ENCODE measurements around the gene PPM1D.
A peak's percentile ranks its signal among the peaks of the same experiment; 100 is the strongest.

Gene PPM1D

DNA sequence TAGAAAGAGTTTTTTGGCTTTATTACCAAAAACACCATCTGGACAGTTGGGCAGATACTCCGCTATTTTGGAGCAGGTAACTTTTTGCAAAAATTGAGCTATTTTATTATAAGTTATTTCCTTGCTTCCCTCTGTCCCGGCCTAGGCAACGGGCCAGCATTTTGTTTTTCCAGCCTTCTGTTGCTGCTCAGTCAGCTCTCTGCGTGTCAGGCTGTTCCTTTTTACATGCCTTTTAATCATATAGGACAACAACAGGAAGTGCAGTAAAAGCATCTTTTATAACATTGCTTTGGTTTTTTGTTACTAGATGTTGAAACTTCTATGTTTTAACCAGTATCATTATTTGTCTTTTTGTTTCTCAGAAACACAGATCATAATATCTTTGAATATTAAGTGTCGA is 30.4 kb downstream of the PPM1D start:
- POLR2A ChIA-PET: interaction anchor here (1.8 kb wide), 1 partner anchor 31 kb away, joined by 8 read pairs; the partner anchor contains the start of gene PPM1D

DNA sequence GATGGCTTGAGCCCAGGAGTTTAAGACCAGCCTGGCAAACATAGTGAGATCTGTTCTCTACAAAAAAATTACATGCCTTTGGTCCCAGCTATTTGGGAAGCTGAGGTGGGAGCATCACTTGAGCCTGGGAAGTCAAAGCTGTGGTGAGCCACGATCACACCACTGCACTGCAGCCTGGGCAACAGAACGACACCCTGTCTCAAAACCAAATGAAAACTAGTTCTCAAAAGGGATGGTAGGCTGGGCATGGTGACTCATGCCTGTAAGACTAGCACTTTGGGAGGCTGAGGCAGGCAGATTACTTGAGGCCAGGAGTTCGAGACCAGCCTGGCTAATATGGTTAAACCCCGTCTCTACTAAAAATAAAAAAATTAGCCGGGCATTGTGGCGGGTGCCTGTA is 31.1 kb downstream of the PPM1D start:
- Histone ChIP-seq H3K4me1 (ENCODE audit: control insufficient read depth, insufficient read depth, low read length) (peaks cover 14% of the 10 kb centered on the region), H3K36me3 (ENCODE audit: control insufficient read depth in 2 of 2, insufficient read depth in 1 of 2, low read length in 2 of 2) (peaks cover 27 to 29% of the 10 kb centered on the region in 2 experiments), H3K27ac (ENCODE audit: extremely low read depth, low read depth, low read length) (no peak overlapping the region), H3K9me3 (ENCODE audit: control insufficient read depth, insufficient read depth, low read depth, low read length) (no peaks in the 10 kb centered on the region), H3K4me3 (ENCODE audit: low read depth, low read length) (no peak overlapping the region)
- CTCF ChIA-PET: interaction anchor here (0.5 to 1.6 kb wide), 4 partner anchors 7 to 88 kb away, joined by 3 to 16 read pairs (median 3); no protein-coding TSS in a partner anchor
- TF ChIP-seq KLF1 (tag by site-specific recombination; IDR thresholded peaks at IDR 0.05) (no peak), ZNF785 (tag by site-specific recombination; IDR thresholded peaks at IDR 0.05) (no peak), ZBTB7A (tag by site-specific recombination; IDR thresholded peaks at IDR 0.05; ENCODE audit: low read depth) (no peak), ZNF549 (tag by site-specific recombination; IDR thresholded peaks at IDR 0.05) (no peak), ZNF223 (tag by site-specific recombination; IDR thresholded peaks at IDR 0.05) (no peak), KLF10 (tag by site-specific recombination; IDR thresholded peaks at IDR 0.05) (no peak), ZNF394 (tag by site-specific recombination; IDR thresholded peaks at IDR 0.05; ENCODE audit: borderline replicate concordance) (no peak), BCL11B (tag by site-specific recombination; IDR thresholded peaks at IDR 0.05; ENCODE audit: low read depth) (no peak)
- TF ChIP-seq, protein P1, sequence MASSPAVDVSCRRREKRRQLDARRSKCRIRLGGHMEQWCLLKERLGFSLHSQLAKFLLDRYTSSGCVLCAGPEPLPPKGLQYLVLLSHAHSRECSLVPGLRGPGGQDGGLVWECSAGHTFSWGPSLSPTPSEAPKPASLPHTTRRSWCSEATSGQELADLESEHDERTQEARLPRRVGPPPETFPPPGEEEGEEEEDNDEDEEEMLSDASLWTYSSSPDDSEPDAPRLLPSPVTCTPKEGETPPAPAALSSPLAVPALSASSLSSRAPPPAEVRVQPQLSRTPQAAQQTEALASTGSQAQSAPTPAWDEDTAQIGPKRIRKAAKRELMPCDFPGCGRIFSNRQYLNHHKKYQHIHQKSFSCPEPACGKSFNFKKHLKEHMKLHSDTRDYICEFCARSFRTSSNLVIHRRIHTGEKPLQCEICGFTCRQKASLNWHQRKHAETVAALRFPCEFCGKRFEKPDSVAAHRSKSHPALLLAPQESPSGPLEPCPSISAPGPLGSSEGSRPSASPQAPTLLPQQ (tag by site-specific recombination; IDR thresholded peaks at IDR 0.05): no peak
- TF ChIP-seq, protein P2, sequence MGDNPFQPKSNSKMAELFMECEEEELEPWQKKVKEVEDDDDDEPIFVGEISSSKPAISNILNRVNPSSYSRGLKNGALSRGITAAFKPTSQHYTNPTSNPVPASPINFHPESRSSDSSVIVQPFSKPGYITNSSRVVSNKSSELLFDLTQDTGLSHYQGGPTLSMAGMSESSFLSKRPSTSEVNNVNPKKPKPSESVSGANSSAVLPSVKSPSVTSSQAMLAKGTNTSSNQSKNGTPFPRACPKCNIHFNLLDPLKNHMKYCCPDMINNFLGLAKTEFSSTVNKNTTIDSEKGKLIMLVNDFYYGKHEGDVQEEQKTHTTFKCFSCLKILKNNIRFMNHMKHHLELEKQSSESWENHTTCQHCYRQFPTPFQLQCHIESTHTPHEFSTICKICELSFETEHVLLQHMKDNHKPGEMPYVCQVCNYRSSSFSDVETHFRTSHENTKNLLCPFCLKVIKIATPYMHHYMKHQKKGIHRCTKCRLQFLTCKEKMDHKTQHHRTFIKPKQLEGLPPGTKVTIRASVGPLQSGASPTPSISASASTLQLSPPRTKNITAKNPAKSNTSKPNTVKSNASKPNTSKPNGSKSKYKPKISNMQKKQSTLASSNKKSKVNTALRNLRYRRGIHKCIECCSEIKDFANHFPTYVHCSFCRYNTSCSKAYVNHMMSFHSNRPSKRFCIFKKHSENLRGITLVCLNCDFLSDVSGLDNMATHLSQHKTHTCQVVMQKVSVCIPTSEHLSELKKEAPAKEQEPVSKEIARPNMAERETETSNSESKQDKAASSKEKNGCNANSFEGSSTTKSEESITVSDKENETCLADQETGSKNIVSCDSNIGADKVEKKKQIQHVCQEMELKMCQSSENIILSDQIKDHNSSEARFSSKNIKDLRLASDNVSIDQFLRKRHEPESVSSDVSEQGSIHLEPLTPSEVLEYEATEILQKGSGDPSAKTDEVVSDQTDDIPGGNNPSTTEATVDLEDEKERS (tag by site-specific recombination; IDR thresholded peaks at IDR 0.05): no peak
- TF ChIP-seq, protein P3, sequence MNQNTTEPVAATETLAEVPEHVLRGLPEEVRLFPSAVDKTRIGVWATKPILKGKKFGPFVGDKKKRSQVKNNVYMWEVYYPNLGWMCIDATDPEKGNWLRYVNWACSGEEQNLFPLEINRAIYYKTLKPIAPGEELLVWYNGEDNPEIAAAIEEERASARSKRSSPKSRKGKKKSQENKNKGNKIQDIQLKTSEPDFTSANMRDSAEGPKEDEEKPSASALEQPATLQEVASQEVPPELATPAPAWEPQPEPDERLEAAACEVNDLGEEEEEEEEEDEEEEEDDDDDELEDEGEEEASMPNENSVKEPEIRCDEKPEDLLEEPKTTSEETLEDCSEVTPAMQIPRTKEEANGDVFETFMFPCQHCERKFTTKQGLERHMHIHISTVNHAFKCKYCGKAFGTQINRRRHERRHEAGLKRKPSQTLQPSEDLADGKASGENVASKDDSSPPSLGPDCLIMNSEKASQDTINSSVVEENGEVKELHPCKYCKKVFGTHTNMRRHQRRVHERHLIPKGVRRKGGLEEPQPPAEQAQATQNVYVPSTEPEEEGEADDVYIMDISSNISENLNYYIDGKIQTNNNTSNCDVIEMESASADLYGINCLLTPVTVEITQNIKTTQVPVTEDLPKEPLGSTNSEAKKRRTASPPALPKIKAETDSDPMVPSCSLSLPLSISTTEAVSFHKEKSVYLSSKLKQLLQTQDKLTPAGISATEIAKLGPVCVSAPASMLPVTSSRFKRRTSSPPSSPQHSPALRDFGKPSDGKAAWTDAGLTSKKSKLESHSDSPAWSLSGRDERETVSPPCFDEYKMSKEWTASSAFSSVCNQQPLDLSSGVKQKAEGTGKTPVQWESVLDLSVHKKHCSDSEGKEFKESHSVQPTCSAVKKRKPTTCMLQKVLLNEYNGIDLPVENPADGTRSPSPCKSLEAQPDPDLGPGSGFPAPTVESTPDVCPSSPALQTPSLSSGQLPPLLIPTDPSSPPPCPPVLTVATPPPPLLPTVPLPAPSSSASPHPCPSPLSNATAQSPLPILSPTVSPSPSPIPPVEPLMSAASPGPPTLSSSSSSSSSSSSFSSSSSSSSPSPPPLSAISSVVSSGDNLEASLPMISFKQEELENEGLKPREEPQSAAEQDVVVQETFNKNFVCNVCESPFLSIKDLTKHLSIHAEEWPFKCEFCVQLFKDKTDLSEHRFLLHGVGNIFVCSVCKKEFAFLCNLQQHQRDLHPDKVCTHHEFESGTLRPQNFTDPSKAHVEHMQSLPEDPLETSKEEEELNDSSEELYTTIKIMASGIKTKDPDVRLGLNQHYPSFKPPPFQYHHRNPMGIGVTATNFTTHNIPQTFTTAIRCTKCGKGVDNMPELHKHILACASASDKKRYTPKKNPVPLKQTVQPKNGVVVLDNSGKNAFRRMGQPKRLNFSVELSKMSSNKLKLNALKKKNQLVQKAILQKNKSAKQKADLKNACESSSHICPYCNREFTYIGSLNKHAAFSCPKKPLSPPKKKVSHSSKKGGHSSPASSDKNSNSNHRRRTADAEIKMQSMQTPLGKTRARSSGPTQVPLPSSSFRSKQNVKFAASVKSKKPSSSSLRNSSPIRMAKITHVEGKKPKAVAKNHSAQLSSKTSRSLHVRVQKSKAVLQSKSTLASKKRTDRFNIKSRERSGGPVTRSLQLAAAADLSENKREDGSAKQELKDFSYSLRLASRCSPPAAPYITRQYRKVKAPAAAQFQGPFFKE (tag by site-specific recombination; IDR thresholded peaks at IDR 0.05; ENCODE audit: borderline replicate concordance): no peak
- TF ChIP-seq, protein P4, sequence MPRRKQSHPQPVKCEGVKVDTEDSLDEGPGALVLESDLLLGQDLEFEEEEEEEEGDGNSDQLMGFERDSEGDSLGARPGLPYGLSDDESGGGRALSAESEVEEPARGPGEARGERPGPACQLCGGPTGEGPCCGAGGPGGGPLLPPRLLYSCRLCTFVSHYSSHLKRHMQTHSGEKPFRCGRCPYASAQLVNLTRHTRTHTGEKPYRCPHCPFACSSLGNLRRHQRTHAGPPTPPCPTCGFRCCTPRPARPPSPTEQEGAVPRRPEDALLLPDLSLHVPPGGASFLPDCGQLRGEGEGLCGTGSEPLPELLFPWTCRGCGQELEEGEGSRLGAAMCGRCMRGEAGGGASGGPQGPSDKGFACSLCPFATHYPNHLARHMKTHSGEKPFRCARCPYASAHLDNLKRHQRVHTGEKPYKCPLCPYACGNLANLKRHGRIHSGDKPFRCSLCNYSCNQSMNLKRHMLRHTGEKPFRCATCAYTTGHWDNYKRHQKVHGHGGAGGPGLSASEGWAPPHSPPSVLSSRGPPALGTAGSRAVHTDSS (tag by site-specific recombination; IDR thresholded peaks at IDR 0.05): no peak
- POLR2A ChIA-PET: interaction anchor here (1.6 to 1.8 kb wide), 2 partner anchors 31 to 47 kb away, joined by 3 to 8 read pairs; partner anchors contain the start of genes BCAS3 and PPM1D

More for the DNA sequence above, 30.4 kb downstream of the PPM1D start:
- H3K4me1 ChIP-seq (ENCODE audit: control insufficient read depth, insufficient read depth, low read length): peaks cover 14% of the 10 kb centered on the region
- H3K27ac ChIP-seq (ENCODE audit: extremely low read depth, low read depth, low read length): no peak overlapping the region; the same call in 1 of the 2 replicates
- peaks cover 22 to 25% of the 10 kb centered on the region in 2 experiments for H3K36me3 ChIP-seq (ENCODE audit: control insufficient read depth in 2 of 2, insufficient read depth in 1 of 2, low read length in 2 of 2)
- no peaks in the 10 kb centered on the region for H3K9me3 ChIP-seq (ENCODE audit: control insufficient read depth, insufficient read depth, low read depth, low read length)
- CTCF ChIA-PET: interaction anchor here (1.3 to 1.6 kb wide), 2 partner anchors 8 to 10 kb away, joined by 3 to 16 read pairs; no protein-coding TSS in a partner anchor
- no peak overlapping the region for H3K4me3 ChIP-seq (ENCODE audit: low read depth, low read length)
- TF ChIP-seq FEZF1 (tag by site-specific recombination; IDR thresholded peaks at IDR 0.05): 0 out of 2 replicates have a peak, but pooled peaks have one; percentile 13
- TF ChIP-seq ZNF132 (tag by site-specific recombination; IDR thresholded peaks at IDR 0.05; ENCODE audit: borderline replicate concordance): peak; percentile 77; the same call in 1 of the 2 replicates
- TF ChIP-seq, protein P5, sequence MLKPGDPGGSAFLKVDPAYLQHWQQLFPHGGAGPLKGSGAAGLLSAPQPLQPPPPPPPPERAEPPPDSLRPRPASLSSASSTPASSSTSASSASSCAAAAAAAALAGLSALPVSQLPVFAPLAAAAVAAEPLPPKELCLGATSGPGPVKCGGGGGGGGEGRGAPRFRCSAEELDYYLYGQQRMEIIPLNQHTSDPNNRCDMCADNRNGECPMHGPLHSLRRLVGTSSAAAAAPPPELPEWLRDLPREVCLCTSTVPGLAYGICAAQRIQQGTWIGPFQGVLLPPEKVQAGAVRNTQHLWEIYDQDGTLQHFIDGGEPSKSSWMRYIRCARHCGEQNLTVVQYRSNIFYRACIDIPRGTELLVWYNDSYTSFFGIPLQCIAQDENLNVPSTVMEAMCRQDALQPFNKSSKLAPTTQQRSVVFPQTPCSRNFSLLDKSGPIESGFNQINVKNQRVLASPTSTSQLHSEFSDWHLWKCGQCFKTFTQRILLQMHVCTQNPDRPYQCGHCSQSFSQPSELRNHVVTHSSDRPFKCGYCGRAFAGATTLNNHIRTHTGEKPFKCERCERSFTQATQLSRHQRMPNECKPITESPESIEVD (tag by site-specific recombination; IDR thresholded peaks at IDR 0.05): peak; percentile 78
- TF ChIP-seq ZNF600 (tag by site-specific recombination; IDR thresholded peaks at IDR 0.05): no peak
- TF ChIP-seq ZNF341 (tag by site-specific recombination; IDR thresholded peaks at IDR 0.05; ENCODE audit: low read depth): peak; percentile 36; the same call in 1 of the 2 replicates
- peak; percentile 56; the same call in 1 of the 2 replicates for TF ChIP-seq OSR2 (tag by site-specific recombination; IDR thresholded peaks at IDR 0.05)
- no peak for TF ChIP-seq TCF7L2 (IDR thresholded peaks at IDR 0.05; ENCODE audit: borderline replicate concordance, low read depth, low read length)
- no peak for TF ChIP-seq ZNF473 (tag by site-specific recombination; IDR thresholded peaks at IDR 0.05)

Data from HEK293 (cell line).